ENCODE measurements around the gene TAS2R8. TPM values are rescaled to one million over a fixed set of nuclear protein-coding genes. Genes with fewer than 3 reads are reported as not detected.

Gene TAS2R8
- total and polyA plus RNA-seq, 8 donors, result 0.09 TPM; not detected in 7

DNA sequence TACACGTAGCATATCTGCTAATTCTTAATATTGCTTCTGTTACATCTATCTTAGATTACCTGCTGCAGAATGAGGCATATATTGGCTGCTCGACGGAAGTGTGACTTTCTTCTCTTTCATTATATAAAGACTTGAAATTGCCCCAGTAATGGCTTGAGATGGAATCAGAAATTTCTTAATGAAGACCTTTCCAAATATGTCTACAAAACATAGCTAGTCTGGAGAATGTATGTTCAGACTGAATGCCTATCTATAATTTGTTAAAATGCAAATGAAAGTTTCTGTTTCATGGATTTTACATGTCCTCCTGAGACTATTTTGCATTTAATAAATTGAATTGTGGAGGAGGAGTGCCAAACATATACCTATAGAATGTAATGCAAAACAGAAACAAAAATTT lies 19.2 kb upstream of the TAS2R8 start, which contains the start of gene TAS2R10:
Gene TAS2R10 (minus strand): TSS at position 101 of the 400 bp plus-strand sequence. CDS start 89 bp downstream, at position 12.
- 87 to 94% methylated on average over 3 of the region's 3 CpGs for WGBS, 2 donors
- Histone ChIP-seq H3K9me3 (no peaks in the 10 kb centered on the region), H3K4me1 (no peaks in the 10 kb centered on the region), H3K4me3 (no peak within 1 kb of the TSS), H3K27me3 (no peaks in the 10 kb centered on the region), H3K36me3 (no peaks in the 10 kb centered on the region), H3K27ac (no peak within 1 kb of the TSS)
- ATAC-seq (no peak), FAIRE-seq (no peak), DNase-seq (no peak)
- intact Hi-C loops (cut with DNase I), result no loop called here
- no peak for TF ChIP-seq CTCF (IDR thresholded peaks at IDR 0.05)

DNA sequence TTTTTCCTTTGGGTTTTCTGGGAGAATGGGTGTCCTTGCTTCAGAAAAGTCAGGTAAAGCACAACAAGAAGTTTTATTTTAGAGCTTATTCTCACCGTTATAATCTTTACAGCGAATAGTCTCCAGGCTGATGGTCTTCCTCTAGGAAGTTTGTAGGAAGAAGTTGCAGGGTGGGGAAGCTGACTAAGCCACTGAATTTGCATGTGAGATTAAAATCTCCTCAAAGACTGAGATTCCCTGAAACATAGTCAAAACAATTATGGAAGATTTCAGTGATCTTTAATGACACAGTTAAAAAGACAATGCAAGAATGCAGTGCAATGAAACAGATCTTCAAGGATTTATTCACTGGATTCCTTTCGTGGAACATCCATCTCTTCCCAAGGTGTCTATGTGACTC lies 17.9 kb upstream of the TAS2R8 start:
- WGBS, 2 donors, result 82 to 84% methylated on average over 3 of the region's 3 CpGs
- no peak for TF ChIP-seq CTCF (IDR thresholded peaks at IDR 0.05)
- DNase-seq (no peak), ATAC-seq (no peak), FAIRE-seq (no peak)
- intact Hi-C loops (cut with DNase I), result no loop called here
- H3K9me3 ChIP-seq, result no peaks in the 10 kb centered on the region
- no peaks in the 10 kb centered on the region for H3K36me3 ChIP-seq
- H3K27me3 ChIP-seq, result no peaks in the 10 kb centered on the region
- H3K4me1 ChIP-seq, result no peaks in the 10 kb centered on the region
- H3K27ac ChIP-seq, result no peak overlapping the region
- H3K4me3 ChIP-seq, result no peak overlapping the region

DNA sequence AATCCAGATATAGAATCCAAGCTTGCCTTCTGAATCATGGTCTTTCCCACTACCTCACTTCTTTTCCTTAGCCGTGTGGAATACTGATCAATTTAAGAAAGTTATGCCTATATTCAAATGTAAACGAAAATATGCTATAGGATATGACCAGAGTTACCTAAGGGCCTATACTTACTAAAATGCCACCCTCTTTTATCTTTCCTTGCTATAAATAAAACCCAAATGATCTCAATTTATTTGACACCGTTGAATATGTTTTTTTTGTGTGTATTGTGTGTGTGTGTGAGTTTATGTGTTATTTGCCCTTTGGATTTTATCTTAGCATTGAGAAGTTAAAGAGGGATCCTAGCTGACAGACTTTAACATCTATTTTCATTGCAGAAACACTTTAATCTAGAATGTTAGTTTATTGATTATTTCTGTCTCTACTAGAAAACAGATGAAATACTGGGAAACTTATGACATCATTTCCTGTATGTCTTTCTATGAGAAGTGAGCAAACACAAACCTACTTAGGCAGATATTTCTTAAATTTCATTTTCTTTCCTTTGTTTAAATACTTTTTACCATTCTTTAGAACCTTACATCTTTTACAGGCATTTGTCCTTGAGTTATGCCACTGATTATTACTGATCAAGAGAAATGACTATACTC lies 4.9 kb upstream of the TAS2R8 start:
- Histone ChIP-seq H3K4me1 (no peaks in the 10 kb centered on the region), H3K4me3 (no peak overlapping the region), H3K27me3 (peaks cover 0 to 7% (median 2%) of the 10 kb centered on the region in 4 donors), H3K36me3 (no peaks in the 10 kb centered on the region), H3K27ac (no peak overlapping the region), H3K9me3 (no peaks in the 10 kb centered on the region)
- no peak for DNase-seq
- no peak for ATAC-seq
- no peak for FAIRE-seq
- 67 to 82% methylated on average over 3 of the region's 3 CpGs for WGBS, 2 donors
- TF ChIP-seq CTCF (IDR thresholded peaks at IDR 0.05), result no peak
- intact Hi-C loops (cut with DNase I), result no loop called here

GRCh38 chr12:10810068-10810467 lies 3.0 kb upstream of the TAS2R8 start, which contains the start of gene TAS2R9:
Gene TAS2R9 (minus strand): TSS chr12:10810168. CDS start chr12:10810075, 93 bp downstream.
- intact Hi-C loops (cut with DNase I), result no loop called here

More at GRCh38 chr12:10810068-10810467, 3.0 kb upstream of the TAS2R8 start, which contains the start of gene TAS2R9:
- H3K9me3 ChIP-seq, result no peaks in the 10 kb centered on the region
- no peak for TF ChIP-seq CTCF (IDR thresholded peaks at IDR 0.05)
- H3K36me3 ChIP-seq, result no peaks in the 10 kb centered on the region
- H3K27ac ChIP-seq, result no peak within 1 kb of the TSS
- peaks cover 0 to 7% (median 2%) of the 10 kb centered on the region in 4 donors for H3K27me3 ChIP-seq
- H3K4me1 ChIP-seq, result no peaks in the 10 kb centered on the region
- DNase-seq (no peak), ATAC-seq (no peak), FAIRE-seq (no peak)
- H3K4me3 ChIP-seq, result no peak within 1 kb of the TSS
